ENCODE measurements around the gene MT1F.

The MT1F gene

DNA sequence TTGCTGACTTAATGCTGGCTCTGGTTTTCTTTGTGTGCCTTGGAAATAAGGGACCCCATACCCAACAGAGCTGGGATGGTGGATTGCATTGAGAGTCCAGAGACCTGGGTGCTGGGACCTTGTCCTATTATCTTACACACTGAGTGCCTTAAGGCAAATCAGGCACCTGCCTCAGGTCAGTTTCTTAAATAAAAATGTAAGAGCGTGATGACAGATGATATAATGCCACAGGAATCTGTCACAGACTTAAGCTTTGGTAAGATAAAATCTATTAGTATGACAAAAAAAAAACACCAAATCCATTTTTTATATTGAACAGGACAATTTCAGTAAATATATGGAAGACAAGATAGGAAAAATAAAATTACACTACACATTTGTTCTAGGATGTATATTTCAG is 17.7 kb upstream of the MT1F start:
- Histone ChIP-seq H3K14ac (ENCODE audit: low read length) (no peak overlapping the region), H3K79me1 (ENCODE audit: low read depth, low read length) (no peaks in the 10 kb centered on the region), H4K91ac (ENCODE audit: low read depth, low read length, poor library complexity) (no peak overlapping the region), H3K18ac (ENCODE audit: low read length) (no peak overlapping the region), H3K9ac (ENCODE audit: low read depth, low read length, poor library complexity) (no peak overlapping the region), H3K4me1 (ENCODE audit: control insufficient read depth in 2 of 2, insufficient read depth in 1 of 2, low read depth in 1 of 2, low read length in 2 of 2) (peaks cover 1 to 3% of the 10 kb centered on the region in 2 donors), H3K27me3 (ENCODE audit: control insufficient read depth in 3 of 3, insufficient read depth in 3 of 3, low read depth in 1 of 3, low read length in 3 of 3) (peaks cover 52 to 100% (median 98%) of the 10 kb centered on the region in 3 experiments), H3K4me2 (ENCODE audit: insufficient read depth, low read length, poor library complexity, severe bottlenecking) (no peak overlapping the region), H3K36me3 (replicated peaks in 1 of 2; ENCODE audit: control insufficient read depth in 2 of 2, insufficient read depth in 2 of 2, low read length in 2 of 2) (no peaks in the 10 kb centered on the region), H4K8ac (ENCODE audit: low read depth, low read length) (no peak overlapping the region), H2AK5ac (ENCODE audit: low read depth, low read length) (no peak overlapping the region), H3K4me3 (ENCODE audit: low read length in 2 of 2) (no peak overlapping the region), H3K9me3 (replicated peaks in 1 of 2; ENCODE audit: control insufficient read depth in 2 of 2, insufficient read depth in 1 of 2, low read depth in 1 of 2, low read length in 2 of 2) (peaks cover 0 to 2% of the 10 kb centered on the region in 2 donors), H3K4ac (ENCODE audit: low read length) (no peak overlapping the region), H2BK120ac (ENCODE audit: low read depth, low read length) (no peak overlapping the region), H3K23ac (ENCODE audit: low read depth, low read length, poor library complexity) (no peak overlapping the region), H2BK5ac (ENCODE audit: low read length) (no peak overlapping the region), H2BK12ac (ENCODE audit: low read length) (no peak overlapping the region), H3K27ac (replicated peaks; ENCODE audit: low read length) (no peak overlapping the region), H2AFZ (ENCODE audit: low read length) (no peak overlapping the region), H2BK15ac (ENCODE audit: low read length) (no peak overlapping the region)
- WGBS, 2 donors (ENCODE audit: extremely low coverage in 2 of 2, insufficient read length in 2 of 2, insufficient replicate concordance in 1 of 2): no CpG with 5 or more reads among the region's 1 CpG
- DNase-seq (ENCODE audit: low spot score): no peak

DNA sequence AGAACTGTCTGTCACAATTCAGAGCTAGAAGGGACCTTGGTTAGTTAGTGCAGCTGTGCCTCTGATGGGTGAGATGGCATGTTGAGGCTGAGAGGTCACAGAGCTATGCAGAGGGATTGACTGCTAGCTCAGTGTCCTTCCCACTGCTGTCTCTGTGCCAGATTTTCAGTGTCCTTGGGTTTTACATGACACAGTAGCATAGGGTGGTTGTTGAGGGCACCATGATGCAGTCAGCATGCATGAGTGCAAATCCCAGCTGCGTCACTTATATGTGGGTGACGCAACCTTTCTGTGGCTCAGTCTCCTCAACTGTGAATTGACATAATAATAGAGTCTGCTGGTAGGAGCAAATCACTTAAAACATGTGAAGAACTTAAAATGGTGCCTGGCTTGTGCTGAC is 16.6 kb upstream of the MT1F start:
- Histone ChIP-seq H2BK12ac (ENCODE audit: low read length) (no peak overlapping the region), H3K4ac (ENCODE audit: low read length) (no peak overlapping the region), H2BK5ac (ENCODE audit: low read length) (no peak overlapping the region), H3K14ac (ENCODE audit: low read length) (no peak overlapping the region), H4K8ac (ENCODE audit: low read depth, low read length) (no peak overlapping the region), H3K79me1 (ENCODE audit: low read depth, low read length) (no peaks in the 10 kb centered on the region), H2AK5ac (ENCODE audit: low read depth, low read length) (no peak overlapping the region), H2BK15ac (ENCODE audit: low read length) (no peak overlapping the region), H3K4me1 (ENCODE audit: control insufficient read depth in 2 of 2, insufficient read depth in 1 of 2, low read depth in 1 of 2, low read length in 2 of 2) (peaks cover 1 to 3% of the 10 kb centered on the region in 2 donors), H3K4me2 (ENCODE audit: insufficient read depth, low read length, poor library complexity, severe bottlenecking) (no peak overlapping the region), H2AFZ (ENCODE audit: low read length) (no peak overlapping the region), H3K27me3 (ENCODE audit: control insufficient read depth in 3 of 3, insufficient read depth in 3 of 3, low read depth in 1 of 3, low read length in 3 of 3) (peaks cover 44 to 100% (median 98%) of the 10 kb centered on the region in 3 experiments), H4K91ac (ENCODE audit: low read depth, low read length, poor library complexity) (no peak overlapping the region), H3K23ac (ENCODE audit: low read depth, low read length, poor library complexity) (no peak overlapping the region), H3K18ac (ENCODE audit: low read length) (no peak overlapping the region), H2BK120ac (ENCODE audit: low read depth, low read length) (no peak overlapping the region), H3K4me3 (ENCODE audit: low read length in 2 of 2) (no peak overlapping the region), H3K36me3 (replicated peaks in 1 of 2; ENCODE audit: control insufficient read depth in 2 of 2, insufficient read depth in 2 of 2, low read length in 2 of 2) (no peaks in the 10 kb centered on the region), H3K27ac (replicated peaks; ENCODE audit: low read length) (no peak overlapping the region), H3K9me3 (replicated peaks in 1 of 2; ENCODE audit: control insufficient read depth in 2 of 2, insufficient read depth in 1 of 2, low read depth in 1 of 2, low read length in 2 of 2) (peaks cover 0 to 2% of the 10 kb centered on the region in 2 donors), H3K9ac (ENCODE audit: low read depth, low read length, poor library complexity) (no peak overlapping the region)
- no CpG with 5 or more reads among the region's 2 CpGs for WGBS, 2 donors (ENCODE audit: extremely low coverage in 2 of 2, insufficient read length in 2 of 2, insufficient replicate concordance in 1 of 2)
- DNase-seq (ENCODE audit: low spot score): no peak

DNA sequence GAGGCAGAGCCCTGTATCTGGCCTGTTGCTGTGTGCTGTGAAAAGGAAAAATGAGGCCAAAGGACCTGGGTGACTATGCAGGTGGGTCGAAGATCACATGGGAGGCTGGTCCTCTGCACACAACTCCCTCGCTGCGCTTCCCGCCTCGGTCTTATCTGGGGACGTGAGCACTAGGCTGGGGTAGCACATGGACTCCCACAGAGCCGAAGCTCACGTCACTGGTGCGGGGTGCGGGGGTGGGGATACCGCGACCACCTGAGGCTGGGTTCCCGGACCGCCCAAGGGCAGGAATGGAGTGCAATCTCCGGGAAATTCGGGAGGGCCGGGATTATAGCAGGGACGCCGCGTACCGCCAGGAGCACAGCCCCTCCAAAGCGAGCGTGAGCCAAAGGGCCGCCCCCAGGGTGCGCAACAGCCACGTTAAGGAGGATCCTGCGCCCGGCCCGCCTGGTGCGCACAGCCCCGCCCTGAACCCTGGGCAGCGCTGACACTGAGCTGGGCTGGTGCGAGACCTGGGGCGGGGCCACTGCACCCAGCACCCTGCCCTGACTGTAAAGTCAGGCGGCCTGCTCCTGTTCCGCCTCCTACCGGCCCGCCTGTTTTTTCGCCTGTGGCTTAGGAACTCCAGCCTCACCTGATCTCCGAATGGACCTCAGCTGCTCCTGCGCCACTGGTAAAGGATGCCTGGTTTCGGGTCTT is 14.5 kb upstream of the MT1F start:
- peaks cover 34 to 100% (median 98%) of the 10 kb centered on the region in 3 experiments for H3K27me3 ChIP-seq (ENCODE audit: control insufficient read depth in 3 of 3, insufficient read depth in 3 of 3, low read depth in 1 of 3, low read length in 3 of 3)
- H3K27ac ChIP-seq (replicated peaks; ENCODE audit: low read length): no peak overlapping the region
- H2AFZ ChIP-seq (ENCODE audit: low read length): no peak overlapping the region
- H2BK12ac ChIP-seq (ENCODE audit: low read length): no peak overlapping the region
- H3K4ac ChIP-seq (ENCODE audit: low read length): no peak overlapping the region
- no peak overlapping the region for H2BK120ac ChIP-seq (ENCODE audit: low read depth, low read length)
- no CpG with 5 or more reads among the region's 42 CpGs for WGBS, 2 donors (ENCODE audit: extremely low coverage in 2 of 2, insufficient read length in 2 of 2, insufficient replicate concordance in 1 of 2)
- H3K9me3 ChIP-seq (replicated peaks in 1 of 2; ENCODE audit: control insufficient read depth in 2 of 2, insufficient read depth in 1 of 2, low read depth in 1 of 2, low read length in 2 of 2): peaks cover 0 to 2% of the 10 kb centered on the region in 2 donors
- H2AK5ac ChIP-seq (ENCODE audit: low read depth, low read length): no peak overlapping the region
- no peaks in the 10 kb centered on the region for H3K79me1 ChIP-seq (ENCODE audit: low read depth, low read length)
- no peak overlapping the region for H4K8ac ChIP-seq (ENCODE audit: low read depth, low read length)
- peaks cover 1% of the 10 kb centered on the region in 2 donors for H3K4me1 ChIP-seq (ENCODE audit: control insufficient read depth in 2 of 2, insufficient read depth in 1 of 2, low read depth in 1 of 2, low read length in 2 of 2)
- H3K18ac ChIP-seq (ENCODE audit: low read length): no peak overlapping the region
- no peak overlapping the region for H2BK5ac ChIP-seq (ENCODE audit: low read length)
- H2BK15ac ChIP-seq (ENCODE audit: low read length): no peak overlapping the region
- no peak overlapping the region for H3K4me2 ChIP-seq (ENCODE audit: insufficient read depth, low read length, poor library complexity, severe bottlenecking)
- no peaks in the 10 kb centered on the region for H3K36me3 ChIP-seq (replicated peaks in 1 of 2; ENCODE audit: control insufficient read depth in 2 of 2, insufficient read depth in 2 of 2, low read length in 2 of 2)
- H3K14ac ChIP-seq (ENCODE audit: low read length): no peak overlapping the region
- no peak for DNase-seq (ENCODE audit: low spot score)
- H3K4me3 ChIP-seq (ENCODE audit: low read length in 2 of 2): peak overlapping the region in 1 of 2 donors; percentile 5
- H3K23ac ChIP-seq (ENCODE audit: low read depth, low read length, poor library complexity): peak overlapping the region; percentile 40
- no peak overlapping the region for H3K9ac ChIP-seq (ENCODE audit: low read depth, low read length, poor library complexity)
- H4K91ac ChIP-seq (ENCODE audit: low read depth, low read length, poor library complexity): no peak overlapping the region

DNA sequence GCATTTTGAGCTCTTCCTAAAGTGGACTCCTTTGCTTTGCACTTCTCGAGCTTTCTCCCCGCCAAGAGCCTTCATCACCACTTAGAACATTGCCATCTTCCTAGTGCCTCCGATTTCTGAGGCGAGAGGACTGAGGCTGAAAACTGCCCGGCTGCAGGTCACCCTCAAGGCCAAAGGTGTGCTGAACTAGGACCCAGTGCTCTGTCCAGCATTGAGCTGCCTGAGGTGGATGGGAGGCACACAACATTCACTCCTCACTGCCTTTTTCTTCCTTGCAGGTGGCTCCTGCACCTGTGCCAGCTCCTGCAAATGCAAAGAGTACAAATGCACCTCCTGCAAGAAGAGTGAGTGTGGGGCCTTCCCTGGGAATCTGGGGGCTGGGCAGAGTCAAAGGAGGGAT is 13.9 kb upstream of the MT1F start:
- H3K9ac ChIP-seq (ENCODE audit: low read depth, low read length, poor library complexity): no peak overlapping the region
- no peak overlapping the region for H2BK12ac ChIP-seq (ENCODE audit: low read length)
- H3K4me3 ChIP-seq (ENCODE audit: low read length in 2 of 2): no peak overlapping the region
- no peak overlapping the region for H3K23ac ChIP-seq (ENCODE audit: low read depth, low read length, poor library complexity)
- H2AK5ac ChIP-seq (ENCODE audit: low read depth, low read length): no peak overlapping the region
- H3K36me3 ChIP-seq (replicated peaks in 1 of 2; ENCODE audit: control insufficient read depth in 2 of 2, insufficient read depth in 2 of 2, low read length in 2 of 2): no peaks in the 10 kb centered on the region
- H3K4me2 ChIP-seq (ENCODE audit: insufficient read depth, low read length, poor library complexity, severe bottlenecking): no peak overlapping the region
- no peak overlapping the region for H2BK120ac ChIP-seq (ENCODE audit: low read depth, low read length)
- no peak overlapping the region for H3K27ac ChIP-seq (replicated peaks; ENCODE audit: low read length)
- no peak overlapping the region for H3K4ac ChIP-seq (ENCODE audit: low read length)
- peaks cover 30 to 100% (median 98%) of the 10 kb centered on the region in 3 experiments for H3K27me3 ChIP-seq (ENCODE audit: control insufficient read depth in 3 of 3, insufficient read depth in 3 of 3, low read depth in 1 of 3, low read length in 3 of 3)
- no peaks in the 10 kb centered on the region for H3K4me1 ChIP-seq (ENCODE audit: control insufficient read depth in 2 of 2, insufficient read depth in 1 of 2, low read depth in 1 of 2, low read length in 2 of 2)
- H2BK15ac ChIP-seq (ENCODE audit: low read length): no peak overlapping the region
- H4K8ac ChIP-seq (ENCODE audit: low read depth, low read length): no peak overlapping the region
- WGBS, 2 donors (ENCODE audit: extremely low coverage in 2 of 2, insufficient read length in 2 of 2, insufficient replicate concordance in 1 of 2): no CpG with 5 or more reads among the region's 5 CpGs
- no peak overlapping the region for H3K14ac ChIP-seq (ENCODE audit: low read length)
- no peak overlapping the region for H2BK5ac ChIP-seq (ENCODE audit: low read length)
- DNase-seq (ENCODE audit: low spot score): no peak
- no peak overlapping the region for H4K91ac ChIP-seq (ENCODE audit: low read depth, low read length, poor library complexity)
- H3K18ac ChIP-seq (ENCODE audit: low read length): no peak overlapping the region
- H3K79me1 ChIP-seq (ENCODE audit: low read depth, low read length): no peaks in the 10 kb centered on the region
- no peak overlapping the region for H2AFZ ChIP-seq (ENCODE audit: low read length)
- peaks cover 0 to 2% of the 10 kb centered on the region in 2 donors for H3K9me3 ChIP-seq (replicated peaks in 1 of 2; ENCODE audit: control insufficient read depth in 2 of 2, insufficient read depth in 1 of 2, low read depth in 1 of 2, low read length in 2 of 2)

Measured in neuronal stem cell (in vitro differentiated cells).